SK-N-SH treated with all-trans-retinoic acid at 6 μM for 48 hours (cell line): Measurements from ENCODE around the gene LARGE1.

ENCODE experiments used
- ARNTL ChIP-seq: fragments of 450-650 bp; formaldehyde crosslinking; IDR thresholded peaks from 2 replicates; pipeline ENCODE4 v1.5.0; 2020; ENCODE audit warnings: low read depth, mild to moderate bottlenecking, moderate library complexity, borderline replicate concordance
- ESRRG ChIP-seq: fragments of 250-450 bp; sonication (Bioruptor Pico); IDR thresholded peaks from 2 replicates; pipeline ENCODE4 v1.6.1; 2021; ENCODE audit warnings: mild to moderate bottlenecking

DNA sequence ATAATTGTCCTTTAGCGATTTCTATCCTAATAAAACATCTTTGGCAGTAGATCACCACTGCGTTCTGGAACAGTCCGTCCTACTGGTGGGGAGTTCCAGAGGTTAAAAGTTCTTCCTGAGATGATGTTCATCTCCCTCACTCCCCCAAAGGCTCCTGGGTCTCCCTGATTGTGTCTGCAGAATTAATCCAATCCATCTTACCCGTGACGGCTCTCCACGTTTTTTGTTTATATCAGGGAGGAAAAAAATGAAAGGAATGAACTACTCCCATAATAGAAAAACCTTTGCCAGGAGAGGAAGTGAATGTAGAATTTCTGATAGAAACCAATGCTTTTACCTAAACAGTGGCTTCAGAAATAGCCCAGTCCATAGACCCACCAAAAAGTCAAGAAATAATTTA lies 81.6 kb downstream of the LARGE1 start:
- TF ChIP-seq ESRRG (CRISPR knock-in tag) (no peak), ARNTL (no peak)
